Iris pigment epithelial cell (primary cell): Measurements from ENCODE around the gene IARS2.
"Not testable (repeated sequence)": the region's sequence is repeated elsewhere in the genome, so short reads cannot be mapped to it uniquely, and the experiment has no call there.

Experiments used
- DNase-seq: peaks from one replicate; pipeline ENCODE4 v3.0.0-alpha.2; 2011; ENCODE audit warnings: low read depth

Gene IARS2

GRCh38 chr1:220166853-220167252 is 72.9 kb downstream of the IARS2 start:
- no peak for DNase-seq

- not testable (repeated sequence) for DNase-seq
Measured at GRCh38 chr1:220169887-220170286, 76.0 kb downstream of the IARS2 start.

- no peak for DNase-seq
Measured at GRCh38 chr1:220170836-220171526, 77.0 kb downstream of the IARS2 start.

GRCh38 chr1:220176540-220176939 is 82.6 kb downstream of the IARS2 start:
- no peak for DNase-seq

GRCh38 chr1:220182111-220182510 is 88.2 kb downstream of the IARS2 start:
- DNase-seq = no peak

GRCh38 chr1:220182656-220183055 is 88.7 kb downstream of the IARS2 start:
- DNase-seq = peak; percentile 44

GRCh38 chr1:220184506-220184905 is 90.6 kb downstream of the IARS2 start:
- DNase-seq = peak; percentile 20

GRCh38 chr1:220186752-220187151 is 92.8 kb downstream of the IARS2 start:
- DNase-seq = no peak

- DNase-seq = no peak
Measured at GRCh38 chr1:220188538-220188937, 94.6 kb downstream of the IARS2 start.

GRCh38 chr1:220189750-220190347 is 95.9 kb downstream of the IARS2 start:
- peak; percentile 33 for DNase-seq

GRCh38 chr1:220195701-220196100 is 101.8 kb downstream of the IARS2 start:
- DNase-seq = no peak
